Articular chondrocyte of knee joint (primary cell): ENCODE measurements around the gene PMP22. TPM values are rescaled to one million over a fixed set of nuclear protein-coding genes. Genes with fewer than 3 reads are reported as not detected.

Experiments used
- small RNA-seq: library from RNA; depleted of rRNA; stranded (forward); fragments of <200 nt; gene quantifications from one replicate; pipeline ENCODE3, GENCODE V24; 2012
- total RNA-seq: library from RNA; depleted of rRNA; stranded (reverse); fragments of >200 nt; gene quantifications from 2 replicates; pipeline ENCODE4 v1.2.3, GENCODE V29; 2012

The PMP22 gene
- total RNA-seq = 189 and 249 TPM in 2 replicates

GRCh38 chr17:15265131-15265530 is at the start of gene PMP22:
PMP22 (minus strand) TSS chr17:15265326; CDS start chr17:15260727, 4,599 bp downstream.

Small RNA genes within 50 kb of the gene (small RNA-seq; reads per million reads assigned to genes)
- gene MIR4731 = not detected
- gene RNU6-799P = not detected

Other genes starting within 250 kb of the PMP22 start
- 0.43 and 0.65 TPM in 2 replicates for gene TEKT3, start 76.3 kb upstream of the PMP22 start, total RNA-seq
- gene CDRT4, start 202.3 kb upstream of the PMP22 start, total RNA-seq = 6.3 and 11.2 TPM in 2 replicates